B cell (primary cell): ENCODE measurements around the gene TRABD2B. TPM values are rescaled to one million over a fixed set of nuclear protein-coding genes. Genes with fewer than 3 reads are reported as not detected.

ENCODE experiments used
- ATAC-seq: fragments of 200-7000 bp; cut with Tn5 transposase; one replicate; pipeline ENCODE4 v1.10.0; 2021; ENCODE audit warnings: low read depth, mild to moderate bottlenecking, moderate number of reproducible peaks, moderate library complexity
- CTCF ChIA-PET: fragments of 350-600 bp; sonication (Branson Sonifier 250); formaldehyde crosslinking; loops from one replicate; lab custom pipeline; 2021; ENCODE audit warnings: antibody characterized with exemption, inconsistent platforms; lab: Charles Lee
- POLR2A ChIA-PET: fragments of 350-600 bp; sonication (Branson Sonifier 250); formaldehyde crosslinking; loops from one replicate; lab custom pipeline; 2021; ENCODE audit warnings: antibody characterized with exemption; lab: Charles Lee
- DNase-seq: peaks from one replicate; pipeline ENCODE4 v3.0.0; 2013
- H2AFZ ChIP-seq: 2 replicates; pipeline ENCODE4 v1.6.1; 2012; ENCODE audit warnings: mild to moderate bottlenecking, low read depth, low read length; ENCODE audit not compliant: insufficient read depth, poor library complexity, severe bottlenecking
- H3K27ac ChIP-seq, 2 donors: 1 replicate in 1 of 2; 2 replicates in 1 of 2; pipeline ENCODE4 v1.5.1; 2012 to 2013; ENCODE audit warnings: low read length in 2 of 2, mild to moderate bottlenecking in 2 of 2, moderate library complexity in 1 of 2
- H3K27me3 ChIP-seq, 4 experiments: fragments of 200-600 bp in 1 of 4; sonication (generic) in 1 of 4; replicated peaks in 1 of 4; 1 replicate in 2 of 4; 2 replicates in 2 of 4; pipeline versions ENCODE4 v1.6.1 to v1.7.0; 2013 to 2016; ENCODE audit warnings: low read length in 3 of 4, mild to moderate bottlenecking in 2 of 4, mixed read lengths in 1 of 4, moderate library complexity in 1 of 4; ENCODE audit not compliant: insufficient read depth in 4 of 4, control insufficient read depth in 3 of 4; ENCODE audit errors: control extremely low read depth in 1 of 4
- H3K36me3 ChIP-seq, 2 experiments: replicated peaks in 1 of 2; 1 replicate in 1 of 2; 2 replicates in 1 of 2; pipeline versions ENCODE4 v1.6.1 to v1.7.1; 2013; ENCODE audit warnings: low read length in 1 of 2; ENCODE audit not compliant: insufficient read depth in 2 of 2, control insufficient read depth in 1 of 2; ENCODE audit errors: control extremely low read depth in 1 of 2, extremely low read depth in 1 of 2
- H3K4me1 ChIP-seq, 2 donors: fragments of 200-600 bp in 1 of 2; sonication (generic) in 1 of 2; 1 replicate in 1 of 2; 2 replicates in 1 of 2; pipeline versions ENCODE4 v1.5.1 to v1.6.1; 2013 to 2017; ENCODE audit warnings: low read length in 2 of 2; ENCODE audit not compliant: control insufficient read depth in 2 of 2, insufficient read depth in 2 of 2
- H3K4me2 ChIP-seq: replicated peaks from 2 replicates; pipeline ENCODE3; 2012; ENCODE audit warnings: mild to moderate bottlenecking, low read depth, low read length; ENCODE audit not compliant: poor library complexity, severe bottlenecking
- H3K4me3 ChIP-seq, 5 experiments: fragments of 200-600 bp in 1 of 5; sonication (generic) in 1 of 5; 1 replicate in 3 of 5; 2 replicates in 2 of 5; pipeline versions ENCODE4 v1.5.1 to v1.7.0; 2011 to 2016; ENCODE audit warnings: low read length in 4 of 5, mild to moderate bottlenecking in 4 of 5, low read depth in 2 of 5, control low read depth in 1 of 5, moderate library complexity in 1 of 5; ENCODE audit not compliant: insufficient read depth in 1 of 5; ENCODE audit errors: control extremely low read depth in 1 of 5, extremely low read depth in 1 of 5
- H3K79me2 ChIP-seq: fragments of 200-600 bp; sonication (generic); one replicate; pipeline ENCODE4 v1.6.0; 2016; ENCODE audit warnings: low read length; ENCODE audit not compliant: control insufficient read depth, insufficient read depth
- H3K9ac ChIP-seq: fragments of 200-600 bp; sonication (generic); 2 replicates; pipeline ENCODE4 v1.6.1; 2017; ENCODE audit warnings: mild to moderate bottlenecking, low read length, moderate library complexity
- H3K9me3 ChIP-seq, 3 donors: one replicate each; pipeline versions ENCODE4 v1.6.1 to v1.7.1; 2013; ENCODE audit warnings: low read length in 2 of 3; ENCODE audit not compliant: control insufficient read depth in 2 of 3, insufficient read depth in 1 of 3; ENCODE audit errors: control extremely low read depth in 1 of 3
- H4K20me1 ChIP-seq: 2 replicates; pipeline ENCODE4 v1.6.0; 2012; ENCODE audit warnings: mild to moderate bottlenecking, low read length; ENCODE audit not compliant: insufficient read depth, control insufficient read depth, poor library complexity, severe bottlenecking
- H3K27ac Mint-ChIP-seq: one replicate; pipeline ENCODE4 v1.8.0; 2021; ENCODE audit warnings: mixed read lengths
- H3K27me3 Mint-ChIP-seq: one replicate; pipeline ENCODE4 v1.8.0; 2021; ENCODE audit warnings: mixed read lengths
- H3K4me1 Mint-ChIP-seq: one replicate; pipeline ENCODE4 v1.8.0; 2021; ENCODE audit warnings: mixed read lengths
- H3K4me3 Mint-ChIP-seq: one replicate; pipeline ENCODE4 v1.8.0; 2021; ENCODE audit warnings: mixed read lengths
- H3K9me3 Mint-ChIP-seq: one replicate; pipeline ENCODE4 v1.8.0; 2022; ENCODE audit warnings: mixed read lengths; ENCODE audit not compliant: insufficient read depth
- EZH2 ChIP-seq: IDR thresholded peaks from 2 replicates; pipeline ENCODE4 v1.6.1; 2012; ENCODE audit warnings: borderline replicate concordance, low read depth, mild to moderate bottlenecking, moderate library complexity, low read length; ENCODE audit not compliant: insufficient read depth, poor library complexity, severe bottlenecking
- WGBS: methylation state at CpG from one replicate; pipeline ENCODE4 v1.1.5; 2013; ENCODE audit warnings: missing lambda C conversion rate; ENCODE audit not compliant: insufficient coverage; 5-methylcytosine and 5-hydroxymethylcytosine counted together
- intact Hi-C: fragments of 100-400 bp; cut with micrococcal nuclease; formaldehyde crosslinking; loops from one replicate; pipeline ENCODE4 v1.10.0; 2022
- polyA plus RNA-seq: library from polyadenylated mRNA; depleted of rRNA; stranded (reverse); fragments of >200 nt; gene quantifications from 2 replicates; pipeline ENCODE4 v1.2.3, GENCODE V29; 2012
- total RNA-seq, 2 donors: library from RNA; stranded (reverse); fragments of 120-200 nt in 1 of 2; gene quantifications; 1 replicate in 1 of 2; 2 replicates in 1 of 2; pipeline versions ENCODE4 v1.2.3 to v1.2.4, GENCODE V29; 2013 to 2022
- TF ChIP-seq, protein P1 (sequence below): fragments of 200-600 bp; IDR thresholded peaks from one replicate; pipeline ENCODE4 v1.8.0; 2022; ENCODE audit warnings: antibody characterized with exemption, mild to moderate bottlenecking

Gene TRABD2B
- total and polyA plus RNA-seq, 2 donors (not counting 1 experiment from before 2014, with no cell fraction given) = not detected

DNA sequence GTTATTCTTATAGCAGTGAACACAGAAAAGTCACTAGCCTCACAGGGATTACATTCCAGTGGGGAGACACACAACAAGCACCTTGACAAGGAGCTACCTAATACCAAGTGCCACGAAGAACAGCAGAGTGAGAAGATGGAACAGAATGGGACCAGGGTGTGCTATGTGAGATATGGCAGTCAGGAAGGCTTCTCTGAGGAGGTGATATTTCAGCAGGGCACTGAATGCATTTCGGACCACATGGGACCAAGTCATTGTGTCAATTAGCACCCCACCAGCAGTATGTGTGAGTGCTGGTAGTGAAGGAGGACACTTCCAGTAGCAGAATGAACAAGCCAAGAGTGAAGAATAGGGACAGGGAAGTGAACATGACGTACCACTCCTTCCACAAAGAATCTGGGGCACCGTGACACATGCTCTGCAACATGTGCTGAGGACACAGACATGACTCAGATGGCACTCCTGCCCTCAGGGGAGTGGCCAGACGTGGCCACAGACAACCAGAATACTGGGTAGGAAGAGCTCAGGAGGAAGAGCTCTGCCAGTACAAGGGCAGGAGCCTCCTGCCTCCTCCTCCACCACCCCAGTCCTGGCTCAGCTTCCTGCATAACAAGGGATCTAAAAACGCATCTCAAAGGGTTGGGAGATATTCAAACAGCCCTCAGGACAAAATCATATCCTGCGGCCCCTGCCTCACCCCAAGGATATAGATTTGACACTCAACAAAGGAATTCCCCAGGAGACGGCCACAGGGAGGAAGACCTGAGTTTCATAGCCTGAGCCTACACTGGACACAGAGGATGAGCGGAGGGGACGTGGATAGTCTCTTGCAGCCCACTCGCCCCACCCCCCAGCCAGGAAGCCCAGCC, 102.5 kb downstream of the TRABD2B start:
- DNase-seq = no peak
- WGBS = 70% methylated on average over 10 of the region's 11 CpGs
- TF ChIP-seq, protein P1, sequence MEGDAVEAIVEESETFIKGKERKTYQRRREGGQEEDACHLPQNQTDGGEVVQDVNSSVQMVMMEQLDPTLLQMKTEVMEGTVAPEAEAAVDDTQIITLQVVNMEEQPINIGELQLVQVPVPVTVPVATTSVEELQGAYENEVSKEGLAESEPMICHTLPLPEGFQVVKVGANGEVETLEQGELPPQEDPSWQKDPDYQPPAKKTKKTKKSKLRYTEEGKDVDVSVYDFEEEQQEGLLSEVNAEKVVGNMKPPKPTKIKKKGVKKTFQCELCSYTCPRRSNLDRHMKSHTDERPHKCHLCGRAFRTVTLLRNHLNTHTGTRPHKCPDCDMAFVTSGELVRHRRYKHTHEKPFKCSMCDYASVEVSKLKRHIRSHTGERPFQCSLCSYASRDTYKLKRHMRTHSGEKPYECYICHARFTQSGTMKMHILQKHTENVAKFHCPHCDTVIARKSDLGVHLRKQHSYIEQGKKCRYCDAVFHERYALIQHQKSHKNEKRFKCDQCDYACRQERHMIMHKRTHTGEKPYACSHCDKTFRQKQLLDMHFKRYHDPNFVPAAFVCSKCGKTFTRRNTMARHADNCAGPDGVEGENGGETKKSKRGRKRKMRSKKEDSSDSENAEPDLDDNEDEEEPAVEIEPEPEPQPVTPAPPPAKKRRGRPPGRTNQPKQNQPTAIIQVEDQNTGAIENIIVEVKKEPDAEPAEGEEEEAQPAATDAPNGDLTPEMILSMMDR = no peak
- no peak for TF ChIP-seq EZH2
- no peaks in the 10 kb centered on the region for H4K20me1 ChIP-seq
- Mint-ChIP-seq H3K9me3 (no peaks in the 10 kb centered on the region), H3K4me3 (no peak overlapping the region), H3K27me3 (peaks cover 6% of the 10 kb centered on the region), H3K27ac (no peak overlapping the region), H3K4me1 (no peaks in the 10 kb centered on the region)
- no peak overlapping the region for H3K9ac ChIP-seq
- no peaks in the 10 kb centered on the region for H3K36me3 ChIP-seq
- H3K4me2 ChIP-seq = no peak overlapping the region
- intact Hi-C loops = no loop called here
- POLR2A ChIA-PET = no interaction called here
- no peaks in the 10 kb centered on the region for H3K9me3 ChIP-seq
- H3K27ac ChIP-seq = no peak overlapping the region
- ATAC-seq = no peak
- H3K4me1 ChIP-seq = no peaks in the 10 kb centered on the region
- H3K4me3 ChIP-seq = no peak overlapping the region
- no peaks in the 10 kb centered on the region for H3K79me2 ChIP-seq
- no peak overlapping the region for H2AFZ ChIP-seq
- H3K27me3 ChIP-seq = peaks cover 0 to 6% (median 0%) of the 10 kb centered on the region in 4 experiments
- CTCF ChIA-PET = no interaction called here

DNA sequence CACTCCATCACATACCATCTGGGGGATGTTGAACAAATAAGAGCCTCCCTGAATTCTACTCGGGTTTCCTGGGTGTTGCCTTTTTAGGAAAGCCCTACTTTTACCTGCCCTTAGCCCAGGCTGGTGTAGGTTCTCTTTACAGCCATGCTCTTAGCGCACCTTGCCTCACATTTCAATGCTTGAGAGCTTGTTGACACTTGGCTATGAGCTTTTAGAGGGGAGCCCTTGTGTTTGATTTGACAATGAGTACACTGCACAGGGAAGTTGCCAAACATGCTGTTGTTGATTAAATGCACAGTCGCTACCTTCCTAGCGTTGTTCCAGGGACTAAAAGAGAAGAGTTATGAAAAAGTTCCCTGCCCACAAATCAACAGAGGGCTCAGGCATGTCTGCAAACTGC, 103.8 kb downstream of the TRABD2B start:
- H3K4me3 Mint-ChIP-seq = no peak overlapping the region
- POLR2A ChIA-PET = no interaction called here
- no peak for ATAC-seq
- DNase-seq = no peak
- Histone ChIP-seq H3K27me3 (peaks cover 0 to 6% (median 0%) of the 10 kb centered on the region in 4 experiments), H3K27ac (no peak overlapping the region), H3K4me2 (no peak overlapping the region), H4K20me1 (no peaks in the 10 kb centered on the region), H3K4me1 (no peaks in the 10 kb centered on the region), H3K36me3 (no peaks in the 10 kb centered on the region), H3K9me3 (peaks cover 0 to 4% (median 0%) of the 10 kb centered on the region in 3 donors), H3K4me3 (no peak overlapping the region), H3K79me2 (no peaks in the 10 kb centered on the region), H3K9ac (no peak overlapping the region), H2AFZ (no peak overlapping the region)
- intact Hi-C loops = no loop called here
- WGBS = 84% methylated on average over 3 of the region's 4 CpGs
- H3K27me3 Mint-ChIP-seq = peaks cover 8% of the 10 kb centered on the region
- no peaks in the 10 kb centered on the region for H3K4me1 Mint-ChIP-seq
- no peak overlapping the region for H3K27ac Mint-ChIP-seq
- no peak for TF ChIP-seq EZH2
- TF ChIP-seq, protein P1 = no peak
- H3K9me3 Mint-ChIP-seq = no peaks in the 10 kb centered on the region
- CTCF ChIA-PET = no interaction called here
